H1 (cell line): ENCODE data around the gene DYRK1A.

Source experiments
- ASH2L ChIP-seq: fragments of 200-600, 300-600 bp; sonication (generic); IDR thresholded peaks from one replicate; pipeline ENCODE4 v1.7.1; 2017; ENCODE audit warnings: low read length
- EP300 ChIP-seq, 2 experiments: IDR thresholded peaks; 1 replicate in 1 of 2; 2 replicates in 1 of 2; pipeline ENCODE4 v1.6.1; 2011 to 2012; ENCODE audit warnings: low read depth in 2 of 2, low read length in 2 of 2, mild to moderate bottlenecking in 2 of 2, borderline replicate concordance in 1 of 2, inconsistent platforms in 1 of 2, moderate library complexity in 1 of 2
- POLR2A ChIP-seq, 2 experiments: IDR thresholded peaks; 1 replicate in 1 of 2; 2 replicates in 1 of 2; pipeline ENCODE4 v1.6.1; 2011; ENCODE audit warnings: low read depth in 2 of 2, low read length in 2 of 2, mild to moderate bottlenecking in 2 of 2; ENCODE audit errors: control extremely low read depth in 1 of 2
- RFX5 ChIP-seq: IDR thresholded peaks from 2 replicates; pipeline ENCODE4 v1.6.1; 2011; ENCODE audit warnings: low read depth, low read length, improper control_type of control experiment, borderline replicate concordance

DNA sequence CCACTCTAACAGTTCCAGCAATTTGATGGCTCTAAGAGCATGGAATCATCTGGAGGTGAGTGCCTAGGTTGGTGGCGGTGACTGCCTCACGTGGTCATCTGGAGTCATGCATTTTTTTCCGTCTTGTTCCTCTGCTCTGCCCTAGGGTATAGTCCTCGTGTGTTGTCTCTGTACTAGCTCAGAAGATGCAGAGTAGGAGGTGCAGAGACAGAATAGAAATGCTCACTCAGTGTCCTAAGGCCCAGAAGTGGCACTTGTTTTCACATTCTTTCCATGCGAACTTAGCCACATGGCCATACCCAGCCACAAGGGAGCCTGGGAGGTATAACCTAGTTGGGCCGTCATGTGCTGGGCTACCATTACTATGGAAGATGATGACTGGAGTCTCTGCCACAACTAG lies 30.3 kb downstream of the DYRK1A start:
- TF ChIP-seq EP300 (IDR thresholded peaks at IDR 0.05; ENCODE audit: borderline replicate concordance in 1 of 2, low read depth in 2 of 2, low read length in 2 of 2): no peak
- TF ChIP-seq RFX5: no peak
- TF ChIP-seq ASH2L: no peak
- TF ChIP-seq POLR2A (IDR thresholded peaks at IDR 0.05; ENCODE audit: control extremely low read depth in 1 of 2, low read depth in 2 of 2, low read length in 2 of 2): no peak
